Inflammatory macrophage (primary cell): Measurements from ENCODE around the gene DSC2.

Experiments
- DNase-seq, 2 donors: peaks; one replicate each; pipeline ENCODE4 v3.0.0-alpha.2; 2020 to 2022

DSC2 gene

DNA sequence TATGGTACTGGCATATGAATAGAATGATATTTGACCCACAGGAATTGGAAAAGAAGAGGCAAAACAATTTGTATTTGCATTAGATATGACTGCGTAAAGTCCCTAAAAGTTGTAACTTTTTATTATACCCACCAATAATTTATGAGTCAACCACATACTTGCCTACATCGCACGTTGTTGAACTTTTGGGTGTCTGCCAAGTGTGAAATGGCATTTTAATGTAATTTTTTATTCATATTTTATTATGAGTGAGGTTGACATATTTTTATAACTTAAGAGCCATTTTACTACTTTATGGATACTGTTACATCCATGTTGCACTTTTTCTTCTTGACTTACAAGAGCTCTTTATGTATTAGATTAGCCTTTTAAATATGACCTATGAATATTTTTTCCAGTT is 4.6 kb downstream of the DSC2 start:
- DNase-seq, result no peak

GRCh38 chr18:31093880-31094279 is 8.3 kb downstream of the DSC2 start:
- DNase-seq, result no peak

- DNase-seq, result no peak
These were observed 8.9 kb downstream of the DSC2 start for GRCh38 chr18:31093294-31093693.

- DNase-seq, result no peak
These were observed 10.9 kb downstream of the DSC2 start for GRCh38 chr18:31091350-31091749.

DNA sequence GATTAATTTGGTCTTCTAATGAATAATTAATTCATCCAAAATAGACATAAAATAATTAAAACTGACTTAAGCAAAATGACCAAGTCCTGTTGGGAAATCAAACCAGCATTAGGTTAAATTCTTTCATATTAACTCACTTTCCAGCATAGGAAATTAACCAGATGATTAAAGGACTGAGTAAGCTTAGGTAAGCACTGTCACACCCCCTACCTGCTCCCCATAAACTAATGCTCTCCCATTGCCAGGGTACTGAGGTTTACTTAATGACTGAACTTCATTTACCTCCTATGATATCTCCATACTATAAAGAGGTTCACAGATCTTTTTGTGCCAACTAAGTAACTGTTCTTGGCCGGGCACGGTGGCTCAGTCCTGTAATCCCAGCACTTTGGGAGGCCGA is 13.7 kb downstream of the DSC2 start:
- no peak for DNase-seq

GRCh38 chr18:31079973-31080372 is 22.2 kb downstream of the DSC2 start:
- DNase-seq, result peak; percentile 39 to 56

DNA sequence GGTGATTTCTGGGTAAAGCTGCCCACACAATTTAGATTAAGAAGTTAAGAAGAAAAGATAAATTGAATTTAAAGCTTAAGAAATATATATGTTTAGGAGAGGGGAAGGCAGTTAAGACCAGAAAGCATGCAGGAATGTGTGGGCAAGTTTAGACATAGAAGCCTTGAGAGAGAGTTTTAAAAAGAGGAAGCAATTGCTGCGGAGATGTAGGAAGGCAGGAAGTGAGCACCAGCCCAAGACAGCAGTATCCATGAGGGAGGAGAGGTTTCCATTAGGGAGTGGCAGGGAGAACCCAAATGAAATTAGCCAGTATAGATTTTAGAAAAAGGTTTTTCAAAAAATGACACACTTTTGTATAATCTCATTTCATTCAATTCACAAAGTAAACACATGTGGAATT is 24.3 kb downstream of the DSC2 start:
- DNase-seq, result peak; percentile 59 to 64

DNA sequence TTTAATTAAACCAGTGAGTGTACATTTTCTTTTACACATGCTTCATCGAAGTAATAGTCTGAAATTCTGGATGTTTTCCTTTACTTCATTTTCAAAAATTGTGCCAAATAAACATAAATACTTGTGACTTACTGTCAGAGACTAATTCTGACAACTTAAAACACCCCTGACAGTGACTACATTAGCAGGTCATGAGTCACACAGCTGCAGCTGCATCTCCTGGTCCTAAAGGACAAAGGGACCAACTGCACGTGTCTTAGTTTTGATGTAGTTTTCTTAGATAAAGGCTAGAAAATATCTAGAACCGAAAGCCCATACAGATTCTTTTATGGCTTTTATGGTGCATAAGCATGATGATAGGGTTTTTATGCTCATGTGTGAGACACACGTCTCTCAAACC is 30.0 kb downstream of the DSC2 start:
- no peak for DNase-seq

DNA sequence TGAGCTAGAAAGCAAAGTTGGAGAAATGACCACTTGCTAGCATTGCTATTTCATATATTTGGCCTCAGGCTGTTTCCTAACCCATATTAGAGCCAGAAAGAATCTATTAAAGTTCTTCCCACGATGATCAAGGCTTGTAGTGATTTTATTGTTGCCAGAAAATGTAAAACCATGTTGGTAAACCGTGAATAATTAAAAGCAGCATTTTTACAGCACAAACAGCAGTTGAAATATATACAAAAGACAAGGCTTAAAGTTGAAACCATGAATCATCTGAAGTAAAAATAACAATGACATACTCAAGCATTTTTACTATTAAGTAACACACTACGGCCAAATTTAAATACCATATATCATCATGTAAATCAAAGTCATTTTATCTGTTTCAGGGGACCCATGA is 32.0 kb downstream of the DSC2 start:
- DNase-seq, result no peak

DNA sequence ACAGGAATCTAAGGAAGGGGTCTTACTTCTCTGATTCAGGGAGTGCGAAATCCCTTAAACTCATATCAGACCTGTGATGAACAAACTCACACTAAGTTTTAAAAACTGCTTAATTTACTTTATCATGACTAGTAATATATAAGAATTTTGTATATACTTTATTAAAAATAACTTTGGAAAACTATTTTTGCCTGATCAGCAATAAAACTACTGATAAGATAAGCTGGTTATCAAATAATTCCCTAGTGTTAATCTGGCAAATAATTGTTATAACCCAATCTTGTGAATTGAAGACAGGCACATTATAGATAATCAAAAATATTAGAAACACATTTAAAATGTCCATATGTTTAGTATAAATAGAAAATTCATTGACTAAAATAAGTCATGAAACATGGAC is 36.0 kb downstream of the DSC2 start:
- DNase-seq, result no peak

DNA sequence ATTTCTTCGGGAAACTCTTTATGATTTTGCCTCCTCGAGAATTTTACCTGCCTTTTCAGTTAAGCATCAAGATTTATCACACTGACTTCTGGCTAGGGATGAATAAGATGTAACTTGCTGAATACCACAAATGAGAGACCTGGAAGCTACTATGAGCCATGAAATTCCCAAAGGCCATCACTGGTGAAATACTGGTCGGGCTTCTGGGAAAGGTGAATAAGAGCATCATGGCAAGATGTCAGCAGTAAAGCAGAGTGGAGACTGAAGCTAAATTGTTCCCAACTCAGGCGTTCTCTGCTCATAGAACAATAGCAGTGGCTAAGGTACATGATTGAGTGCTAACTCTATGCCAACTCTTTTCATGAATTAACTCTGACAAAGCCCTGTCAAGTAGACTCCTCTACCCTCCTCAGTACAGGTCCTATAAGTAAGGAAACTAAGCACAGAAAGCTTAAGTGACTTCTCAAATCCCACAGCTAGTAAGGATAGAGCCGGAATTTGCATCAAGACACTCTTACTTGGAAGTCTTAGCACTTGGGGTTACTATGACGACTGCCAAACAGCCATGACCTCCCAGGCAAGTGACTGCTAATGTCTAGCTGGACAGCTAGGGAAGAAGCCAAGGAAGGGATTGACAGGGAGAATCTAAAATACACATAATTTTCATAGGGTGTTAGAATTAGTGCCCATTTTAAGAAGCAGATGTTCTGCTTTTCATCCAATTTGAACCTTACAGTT is 37.0 kb downstream of the DSC2 start:
- DNase-seq, result no peak

DNA sequence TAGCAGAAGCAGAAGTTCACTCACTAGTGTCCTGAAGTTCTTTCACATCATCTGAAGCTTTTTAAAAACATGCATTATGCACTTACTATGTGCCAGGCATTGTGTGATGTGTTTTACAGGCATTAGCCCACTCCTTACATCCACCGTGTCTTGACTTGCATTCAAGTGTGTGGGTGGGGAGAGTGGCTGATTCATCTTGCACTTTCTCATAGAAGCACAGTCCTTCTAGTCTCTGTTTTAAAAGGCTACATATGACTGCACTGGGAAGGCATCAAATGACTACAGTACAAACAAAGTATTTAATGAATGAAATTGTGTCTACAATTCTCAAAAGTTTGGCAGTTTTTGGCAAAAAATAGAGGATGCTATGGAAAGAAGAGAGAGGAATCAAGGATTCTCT is 38.1 kb downstream of the DSC2 start:
- no peak for DNase-seq

GRCh38 chr18:31061945-31062344 is 40.3 kb downstream of the DSC2 start:
- DNase-seq, result no peak

- no peak for DNase-seq
These were observed 43.3 kb downstream of the DSC2 start for GRCh38 chr18:31058897-31059296.

DNA sequence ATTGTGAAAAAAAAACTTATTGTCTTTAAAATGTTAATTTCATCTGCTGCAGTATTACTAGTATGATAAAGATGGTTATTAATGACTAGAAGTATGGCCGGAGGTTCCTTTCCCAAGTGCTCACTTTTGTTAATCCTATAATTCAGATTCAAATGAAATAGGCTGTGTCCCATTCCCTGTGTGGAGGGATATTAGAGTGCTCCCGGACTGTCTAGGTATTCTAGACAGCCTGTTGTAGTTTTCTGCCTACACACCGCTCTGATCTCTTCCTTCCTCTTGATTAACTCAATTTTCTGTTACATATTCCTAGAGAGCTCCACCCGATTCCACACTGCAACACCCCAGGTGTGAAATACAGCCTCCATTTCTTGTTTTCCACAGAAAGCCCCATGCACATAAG is 44.3 kb downstream of the DSC2 start:
- DNase-seq, result no peak

DNA sequence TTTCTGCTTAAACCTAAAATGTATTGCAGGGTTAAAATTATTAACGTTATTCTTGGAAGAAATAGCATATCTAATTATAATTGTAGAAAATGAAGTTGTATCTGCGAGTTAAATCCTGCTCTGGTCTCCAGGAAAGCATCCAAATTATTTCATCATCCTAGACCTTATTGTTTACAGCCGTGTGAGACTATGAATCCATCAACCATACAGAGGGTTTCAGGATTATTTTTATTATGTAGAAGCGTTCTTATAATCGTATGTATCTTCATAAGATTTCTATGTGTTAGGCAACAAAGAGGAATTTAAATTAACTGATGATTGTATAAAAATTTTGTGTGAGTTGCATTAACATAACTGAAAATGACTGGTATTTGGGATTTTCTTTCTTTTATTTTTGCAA is 45.2 kb downstream of the DSC2 start:
- no peak for DNase-seq

DNA sequence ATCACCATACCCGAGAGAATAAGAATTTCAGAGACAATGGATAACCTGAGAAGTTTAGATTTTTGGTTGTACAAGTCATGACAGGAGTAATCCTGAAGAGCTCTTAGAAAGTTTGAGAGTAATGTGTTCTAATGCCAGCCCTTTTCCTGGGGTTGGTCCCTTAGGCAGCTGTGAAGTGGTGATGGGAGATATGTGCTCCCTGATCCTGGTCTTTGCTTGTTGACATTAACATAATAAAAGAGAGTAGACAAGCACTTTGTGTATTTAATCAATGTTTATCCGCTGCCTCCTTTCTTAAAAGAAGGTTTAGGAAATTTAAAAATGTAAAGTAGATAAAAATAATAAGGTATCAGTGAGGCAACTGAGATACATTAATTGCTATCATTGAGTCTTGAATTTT is 45.9 kb downstream of the DSC2 start:
- no peak for DNase-seq

- DNase-seq, result no peak
These were observed 51.6 kb downstream of the DSC2 start for GRCh38 chr18:31050635-31051034.

DNA sequence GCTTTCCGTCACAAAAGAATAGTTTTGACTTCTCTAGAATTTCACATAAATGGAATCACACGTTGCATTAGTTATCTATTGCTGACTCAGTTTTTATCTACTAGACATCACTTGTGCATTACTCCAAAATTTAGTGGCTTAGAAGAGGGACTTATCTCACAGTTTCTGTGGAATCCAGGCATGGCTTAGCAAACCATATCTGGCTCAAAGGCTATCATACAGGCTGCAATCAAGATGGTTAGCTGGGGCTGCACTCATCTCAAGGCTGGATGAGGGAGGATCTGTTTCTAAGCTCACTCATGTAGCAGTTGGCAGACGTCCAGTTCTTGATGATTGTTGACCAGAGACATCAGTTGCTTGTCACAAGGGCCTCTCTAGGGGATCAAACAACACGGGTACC is 53.0 kb downstream of the DSC2 start:
- no peak for DNase-seq

- no peak for DNase-seq
These were observed 54.0 kb downstream of the DSC2 start for GRCh38 chr18:31048216-31048615.

GRCh38 chr18:31046916-31047315 is 55.3 kb downstream of the DSC2 start:
- no peak for DNase-seq

- no peak for DNase-seq
These were observed 56.6 kb downstream of the DSC2 start for GRCh38 chr18:31045599-31045998.

- DNase-seq, result no peak
These were observed 57.3 kb downstream of the DSC2 start for GRCh38 chr18:31044926-31045325.

DNA sequence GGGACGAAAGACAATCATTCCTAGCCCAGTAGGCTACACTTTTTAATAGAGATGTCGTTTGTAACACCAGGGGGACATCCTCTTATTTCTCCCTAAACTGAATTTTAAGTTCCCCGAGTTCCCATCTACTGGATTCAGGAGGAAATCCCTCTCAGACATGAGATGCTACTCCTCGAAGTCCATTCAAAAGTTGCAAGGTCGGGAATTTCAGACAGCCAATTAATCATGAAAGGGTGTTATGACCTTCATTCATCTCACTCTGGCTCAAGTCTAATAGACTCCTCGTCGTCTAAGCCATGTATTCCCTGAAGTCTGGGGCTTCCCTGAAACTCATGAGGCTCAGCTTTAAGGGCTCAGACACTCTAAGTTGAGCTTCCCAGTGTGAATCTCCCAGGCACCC is 58.5 kb downstream of the DSC2 start:
- DNase-seq, result no peak
